NCI-H524 (cell line): ENCODE data around the gene FXYD5.
A peak's percentile ranks its signal among the peaks of the same experiment; 100 is the strongest.
"Not testable (repeated sequence)": the region's sequence is repeated elsewhere in the genome, so short reads cannot be mapped to it uniquely, and the experiment has no call there.

Experiments
- DNase-seq, 2 experiments: peaks; one replicate each; lab custom pipeline; 2025; lab: John Stamatoyannopoulos, UW

Gene FXYD5

GRCh38 chr19:35119578-35120155 lies 34.9 kb upstream of the FXYD5 start:
- DNase-seq: no peak

DNA sequence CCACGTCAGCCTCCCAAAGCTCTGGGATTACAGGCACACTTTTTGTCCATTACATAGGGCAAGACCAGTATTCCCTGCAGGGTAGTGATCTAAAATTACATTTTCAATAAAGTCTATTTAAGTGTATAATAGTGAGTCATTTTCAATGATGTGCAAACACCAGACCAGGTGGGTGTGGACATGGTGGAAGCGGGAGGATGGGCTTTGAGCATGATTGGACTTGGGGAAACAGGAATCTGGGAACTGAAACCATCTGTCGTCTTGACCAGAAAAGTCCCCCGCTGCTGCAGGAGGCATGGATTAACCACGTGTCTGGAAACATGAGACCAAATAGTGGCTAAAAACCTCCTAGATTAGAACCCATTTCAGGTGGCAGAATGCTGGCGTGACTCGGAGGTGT lies 34.0 kb upstream of the FXYD5 start:
- peak; percentile 96 for DNase-seq

- no peak for DNase-seq
These were observed 33.6 kb upstream of the FXYD5 start for GRCh38 chr19:35120898-35121297.

- DNase-seq: no peak
These were observed 31.6 kb upstream of the FXYD5 start for GRCh38 chr19:35122687-35123551.

DNA sequence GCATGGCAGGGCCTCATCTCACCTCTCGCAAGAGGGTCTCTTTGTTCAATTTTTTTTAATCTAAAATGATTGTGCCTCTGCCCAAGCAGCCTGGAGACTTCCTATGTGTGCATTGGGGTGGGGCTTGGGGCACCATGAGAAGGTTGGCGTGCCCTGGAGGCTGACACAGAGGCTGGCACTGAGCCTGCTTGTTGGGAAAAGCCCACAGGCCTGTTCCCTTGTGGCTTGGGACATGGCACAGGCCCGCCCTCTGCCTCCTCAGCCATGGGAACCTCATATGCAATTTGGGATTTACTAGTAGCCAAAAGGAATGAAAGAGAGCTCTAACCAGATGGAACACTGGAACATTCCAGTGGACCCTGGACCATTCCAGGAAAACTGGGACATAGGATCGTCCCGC lies 31.0 kb upstream of the FXYD5 start:
- no peak for DNase-seq

GRCh38 chr19:35124098-35125060 lies 30.2 kb upstream of the FXYD5 start:
- DNase-seq: peak; percentile 93 to 95

DNA sequence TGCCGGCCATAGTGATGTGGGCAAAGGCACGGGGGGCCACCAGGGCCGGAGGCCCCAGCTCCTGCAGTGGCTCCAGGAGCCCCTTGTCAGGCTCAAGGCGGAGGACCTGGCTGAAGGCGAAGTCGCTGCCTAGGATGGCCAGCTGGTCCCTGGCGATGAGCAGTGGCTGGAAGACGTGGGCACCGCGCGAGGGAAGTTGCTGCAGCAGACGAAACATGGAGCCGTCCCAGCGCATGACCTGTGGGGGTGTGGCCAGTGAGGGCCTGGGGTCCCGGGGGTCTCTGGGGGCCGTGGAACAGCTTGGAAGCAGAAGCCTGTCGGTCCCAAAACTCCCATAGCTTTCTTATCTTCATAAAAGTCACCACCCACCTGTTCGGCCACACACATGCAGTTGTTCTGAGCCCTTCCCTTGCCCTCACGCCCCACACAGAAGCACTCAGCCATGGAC lies 29.2 kb upstream of the FXYD5 start:
- no peak for DNase-seq

DNA sequence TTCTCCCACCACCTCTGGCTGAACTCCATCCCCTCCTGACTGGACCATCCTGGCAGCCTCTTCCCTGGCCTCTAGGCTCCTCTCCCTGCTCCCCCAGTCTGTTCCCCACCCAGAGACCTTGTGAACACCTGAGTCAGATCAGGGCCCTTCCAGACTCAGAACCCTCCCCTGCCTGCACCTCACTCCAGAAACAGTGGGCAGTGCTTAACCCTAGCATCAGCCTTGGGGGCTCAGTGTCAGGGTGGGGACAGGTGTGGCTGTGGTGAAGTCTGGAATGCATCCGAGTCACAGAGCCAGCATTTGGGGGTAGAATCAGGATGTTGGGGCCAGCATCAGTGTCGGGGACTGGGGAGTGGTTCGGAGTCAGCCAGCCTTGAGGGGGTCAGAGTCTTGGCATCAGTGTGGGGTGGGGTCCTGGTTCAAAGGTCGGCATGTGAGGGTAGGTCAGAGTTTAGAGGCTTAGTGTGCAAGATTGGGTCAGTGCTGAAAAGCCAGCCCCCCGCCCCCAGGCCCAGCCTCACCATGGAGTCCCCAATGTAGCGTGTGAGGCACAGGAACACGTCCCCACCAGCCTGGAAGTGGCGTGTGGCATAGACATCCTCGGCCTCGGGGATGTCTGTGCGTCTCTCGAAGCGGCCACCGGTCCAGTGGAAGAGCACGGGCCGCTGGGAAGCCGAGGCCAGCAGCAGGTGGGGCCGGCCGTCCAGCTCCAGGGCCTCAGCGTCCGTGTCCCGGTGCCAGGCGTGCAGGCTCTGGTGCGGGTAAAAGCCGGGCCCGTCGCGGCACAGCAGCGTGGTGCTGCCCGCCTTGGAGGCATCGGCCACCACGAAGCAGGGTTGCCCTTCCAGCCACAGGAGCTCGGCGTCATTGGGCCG lies 28.5 kb upstream of the FXYD5 start:
- DNase-seq: no peak

DNA sequence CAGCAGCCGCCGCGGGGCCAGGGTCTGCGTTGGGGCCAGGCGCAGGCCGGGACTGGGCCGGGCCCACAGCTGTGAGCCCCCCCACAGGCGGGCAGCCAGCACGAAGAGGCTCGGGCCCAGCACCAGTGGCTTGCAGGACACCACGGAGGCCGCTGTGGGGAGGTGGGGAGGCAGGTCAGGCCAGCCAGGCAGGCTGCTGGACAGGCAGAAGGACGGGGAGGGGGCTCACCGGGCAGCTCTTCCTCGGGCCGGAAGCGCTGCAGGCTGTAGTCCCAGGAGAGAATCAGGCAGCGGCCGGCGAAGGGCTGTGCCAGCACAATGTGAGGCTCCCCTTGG lies 27.9 kb upstream of the FXYD5 start:
- DNase-seq: no peak

GRCh38 chr19:35127871-35128270 lies 26.7 kb upstream of the FXYD5 start:
- DNase-seq: no peak

GRCh38 chr19:35128398-35129057 lies 26.0 kb upstream of the FXYD5 start:
- no peak for DNase-seq

DNA sequence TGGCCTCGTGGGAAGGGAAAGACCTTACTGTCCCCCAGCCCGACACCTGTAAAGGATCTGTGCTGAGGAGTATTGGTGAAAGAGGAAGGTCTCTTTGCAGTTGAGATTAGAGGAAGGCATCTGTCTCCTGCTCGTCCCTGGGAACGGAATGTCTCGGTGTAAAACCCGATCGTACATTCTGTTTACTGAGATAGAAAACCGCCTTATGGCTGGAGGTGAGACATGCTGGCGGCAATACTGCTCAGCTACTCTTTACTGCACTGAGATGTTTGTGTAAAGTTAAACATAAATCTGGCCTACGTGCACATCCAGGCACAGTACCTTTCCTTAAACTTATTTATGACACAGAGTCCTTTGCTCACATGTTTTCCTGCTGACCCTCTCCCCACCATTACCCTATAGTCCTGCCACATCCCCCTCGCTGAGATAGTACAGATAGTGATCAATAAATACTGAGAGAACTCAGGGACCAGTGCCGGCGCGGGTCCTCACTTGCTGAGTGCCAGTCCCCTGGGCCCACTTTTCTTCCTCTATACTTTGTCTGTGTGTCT lies 24.7 kb upstream of the FXYD5 start:
- not testable (repeated sequence) for DNase-seq

DNA sequence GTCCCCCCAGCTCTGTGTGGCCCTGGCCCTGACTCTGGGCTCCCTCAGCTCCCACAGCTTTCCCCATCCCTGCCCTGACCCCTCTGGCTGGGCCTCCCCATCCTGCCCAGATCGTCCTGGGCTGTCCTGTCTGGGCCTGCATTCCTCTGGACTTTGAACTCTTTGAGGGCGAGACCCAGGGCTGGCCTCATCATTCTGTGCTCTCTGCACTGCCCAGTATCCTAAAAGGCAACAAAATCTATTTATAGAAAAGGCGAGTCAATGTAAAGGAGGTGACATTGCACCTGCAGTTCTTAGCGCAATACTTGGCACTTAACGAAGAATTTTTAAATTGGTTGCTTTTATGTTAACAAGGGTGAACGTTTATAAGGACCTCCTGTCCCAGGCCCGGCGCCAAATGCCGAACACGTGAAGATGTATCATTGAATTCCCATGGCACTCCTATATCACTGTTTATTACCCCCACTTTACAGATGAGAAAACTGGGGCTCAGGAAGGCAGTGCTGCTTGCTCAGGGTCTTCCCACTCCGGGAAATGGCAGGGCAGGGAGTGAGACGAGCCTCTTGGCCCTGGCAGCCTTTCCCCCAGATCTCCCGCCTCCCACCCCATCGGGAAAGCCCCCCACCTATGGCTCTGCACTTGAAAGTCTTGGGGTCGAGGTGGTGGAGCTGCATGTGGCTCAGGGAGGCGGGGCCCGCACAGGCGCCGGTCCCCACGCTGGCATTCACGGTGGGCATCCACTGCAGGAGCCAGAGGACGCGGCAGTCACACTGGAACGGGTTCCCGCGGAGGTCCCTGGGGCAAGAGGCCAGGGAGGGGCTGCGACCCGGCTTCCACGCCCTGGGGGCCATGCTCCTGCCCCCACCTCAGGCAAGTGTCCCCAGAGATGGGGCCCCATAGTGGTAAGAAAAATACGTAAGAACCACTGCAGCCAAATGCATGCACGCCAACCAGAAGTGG lies 23.5 kb upstream of the FXYD5 start:
- no peak for DNase-seq

GRCh38 chr19:35132254-35132653 lies 22.3 kb upstream of the FXYD5 start:
- DNase-seq: no peak

GRCh38 chr19:35133826-35134225 lies 20.7 kb upstream of the FXYD5 start:
- no peak for DNase-seq

- DNase-seq: no peak
These were observed 19.8 kb upstream of the FXYD5 start, which contains the start of gene LGI4 for GRCh38 chr19:35134601-35135242. LGI4 (minus strand) TSS chr19:35135059; CDS start chr19:35134680, 379 bp downstream.

GRCh38 chr19:35135389-35135909 lies 19.1 kb upstream of the FXYD5 start:
- DNase-seq: peak; percentile 54 to 65

GRCh38 chr19:35136231-35136630 lies 18.3 kb upstream of the FXYD5 start:
- no peak for DNase-seq
